ENCODE measurements around the gene SEC22C.

Gene SEC22C

GRCh38 chr3:42510325-42510724 is 71.4 kb downstream of the SEC22C start:
- no peak for DNase-seq

- no peak for DNase-seq
These were observed 72.7 kb downstream of the SEC22C start for GRCh38 chr3:42509111-42509510.

DNA sequence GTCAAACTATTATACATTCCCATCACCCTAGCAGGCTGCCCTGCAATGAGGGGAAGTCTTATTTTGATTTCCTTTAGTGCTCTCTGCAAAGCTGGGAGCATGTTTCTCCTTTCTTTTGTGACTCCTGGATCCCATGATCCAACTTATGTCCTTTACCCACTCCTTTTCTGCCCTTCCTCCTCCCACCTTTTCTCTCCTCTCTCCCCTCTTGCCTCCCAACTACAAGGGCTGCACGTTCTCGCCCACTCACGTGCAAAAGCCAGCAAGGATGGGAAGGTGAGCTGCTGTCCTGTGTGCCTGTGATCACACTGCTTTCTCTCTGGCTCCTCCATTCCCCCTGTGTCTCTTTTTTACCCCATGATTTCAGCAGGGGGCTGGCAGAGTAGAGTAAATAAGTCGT is 73.2 kb downstream of the SEC22C start:
- no peak for DNase-seq

DNA sequence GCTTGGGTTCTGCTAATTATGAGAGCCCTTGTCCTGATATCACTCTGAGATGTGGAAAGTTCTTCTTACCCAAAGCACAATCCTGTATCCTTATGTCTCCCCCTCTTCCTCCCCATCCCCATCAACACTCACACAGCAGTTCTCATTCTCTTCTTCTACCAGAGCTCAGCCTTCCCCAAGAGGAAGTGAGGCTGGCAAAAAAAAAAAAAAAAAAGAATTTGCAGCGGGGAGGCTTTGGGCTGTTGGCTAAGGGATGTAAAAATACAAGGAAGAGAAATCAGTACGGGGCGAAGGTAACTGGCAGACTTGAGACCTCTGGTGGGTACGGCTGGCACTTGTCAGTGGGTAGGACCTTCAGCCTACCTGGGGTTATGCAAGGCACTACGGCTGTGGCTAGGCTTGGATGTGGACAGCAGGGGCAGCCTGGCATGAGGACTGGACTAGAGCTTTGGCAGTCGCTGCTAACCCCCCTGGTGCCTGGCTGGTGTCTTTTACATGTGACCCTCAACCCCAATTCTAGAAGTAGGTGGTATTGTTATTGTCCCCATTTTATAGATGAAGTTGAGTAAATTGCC is 73.9 kb downstream of the SEC22C start:
- DNase-seq: no peak

DNA sequence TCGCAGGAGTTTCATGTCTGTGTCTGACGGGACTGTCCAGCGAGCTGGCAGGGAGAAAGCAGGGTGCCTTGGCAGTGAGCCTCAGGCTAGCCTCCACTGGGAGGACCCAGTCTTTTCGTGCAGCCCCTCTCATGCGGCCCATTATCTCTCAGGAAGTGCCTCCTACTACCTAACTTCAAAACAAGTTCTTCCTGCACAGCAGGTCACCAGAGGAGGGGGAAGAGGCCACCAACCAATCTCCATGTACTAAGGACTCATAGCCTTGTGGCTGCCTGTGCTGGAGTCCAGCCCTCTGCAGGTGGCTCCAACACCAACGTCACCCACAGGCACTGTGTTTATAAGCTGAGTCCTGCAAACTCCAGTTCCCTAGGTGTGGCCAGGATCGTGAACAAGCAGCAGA is 74.5 kb downstream of the SEC22C start:
- DNase-seq: no peak

DNA sequence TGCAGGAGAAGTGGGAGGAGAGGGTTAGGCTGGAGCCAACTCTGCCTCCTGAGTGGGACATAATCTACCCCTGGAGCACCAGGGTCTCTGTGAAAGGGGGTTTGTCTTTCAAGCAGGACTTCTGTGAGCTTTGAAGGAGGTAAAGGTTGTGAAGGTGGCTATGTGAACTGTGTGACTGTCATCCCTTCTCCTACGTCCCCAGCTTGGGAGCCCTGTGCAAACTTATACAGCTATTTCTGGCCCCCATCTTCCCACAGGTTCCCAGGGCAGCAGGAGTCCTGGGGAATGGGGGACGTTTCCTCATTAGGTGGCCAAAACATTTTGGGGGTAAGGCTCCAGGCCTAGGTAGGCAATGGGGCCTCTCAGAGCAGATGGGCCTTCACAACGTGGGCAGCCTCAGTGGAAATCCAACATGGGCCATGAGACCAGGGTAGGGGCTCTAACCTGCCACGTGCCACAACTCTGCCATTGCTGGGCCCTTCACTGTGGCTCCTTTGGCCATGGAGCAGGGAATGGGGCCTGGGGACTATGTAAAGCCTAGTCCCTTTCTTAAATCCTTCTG is 75.8 kb downstream of the SEC22C start:
- no peak for DNase-seq

DNA sequence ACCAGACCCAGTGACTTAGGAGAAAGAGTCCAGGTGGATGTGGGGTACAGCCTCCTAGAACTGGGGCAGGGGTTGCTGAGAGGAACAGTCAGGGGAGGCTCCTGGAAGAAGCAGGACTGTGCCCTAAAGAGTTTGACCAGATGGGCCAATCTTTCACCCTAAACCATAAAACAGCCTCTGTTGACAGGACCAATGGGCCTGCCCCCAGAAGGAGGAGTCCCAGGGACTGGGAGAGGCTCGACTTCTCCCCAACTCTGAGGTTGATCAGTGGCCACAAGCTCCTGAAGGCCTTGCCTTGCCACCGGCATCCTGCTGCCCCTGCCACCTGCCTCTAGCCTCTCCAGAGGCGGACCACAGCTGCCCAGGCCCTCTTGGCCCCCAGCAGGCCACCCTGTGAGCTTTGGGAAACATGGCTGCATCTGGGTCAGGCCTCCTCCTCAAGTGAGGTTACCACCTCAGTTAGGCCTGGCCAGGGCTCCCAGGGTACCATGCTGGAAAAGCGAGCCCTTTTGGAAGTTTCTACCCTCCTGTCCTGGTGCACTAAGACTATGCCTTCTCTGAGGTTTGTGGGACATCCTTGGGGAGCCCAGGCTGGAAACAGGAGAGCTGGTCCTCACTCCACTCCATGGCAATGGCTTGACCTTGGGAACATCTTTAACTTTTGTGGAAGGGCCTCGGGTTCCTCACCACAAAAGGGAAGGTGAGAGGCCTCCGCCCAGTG is 76.5 kb downstream of the SEC22C start:
- DNase-seq: no peak

DNA sequence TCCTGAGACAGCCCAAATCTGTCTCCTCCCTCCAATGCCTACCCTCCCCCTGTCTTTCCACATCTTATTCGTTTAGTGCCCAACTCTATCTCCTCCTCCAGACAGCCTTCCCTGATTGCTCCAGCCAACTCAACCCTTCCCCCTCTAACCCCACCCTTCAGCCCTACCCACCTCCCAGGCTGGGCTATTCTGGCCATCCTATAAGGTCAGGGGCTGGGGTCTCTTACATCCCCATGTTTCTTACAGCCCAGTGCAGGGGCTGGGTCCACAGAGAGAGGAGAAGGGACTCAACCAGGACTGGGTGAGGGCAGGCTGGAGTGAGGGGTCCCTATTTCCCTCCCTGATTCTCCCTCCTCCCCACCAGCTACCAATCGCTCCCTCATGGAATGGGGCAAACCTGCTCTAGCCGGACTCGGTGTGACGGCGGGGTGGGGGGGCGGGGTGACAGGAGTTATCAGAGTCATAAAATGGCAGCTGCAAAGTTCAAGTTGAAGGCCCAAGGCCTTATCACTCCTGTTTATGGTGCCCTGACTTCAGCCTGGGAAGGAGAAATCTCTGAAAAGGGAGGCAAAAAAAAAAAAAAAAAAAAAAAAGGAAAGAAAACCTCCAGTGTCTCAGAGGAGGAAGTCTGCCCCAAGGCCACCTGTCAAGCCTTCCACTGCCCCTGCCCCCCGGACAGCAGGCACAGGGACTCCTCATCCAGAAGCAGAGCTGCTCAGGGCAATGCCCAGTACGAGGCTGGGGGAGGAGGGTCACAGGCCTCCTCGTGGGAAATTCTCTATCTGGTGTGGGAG is 77.2 kb downstream of the SEC22C start:
- DNase-seq: no peak

- no peak for DNase-seq
These were observed 77.8 kb downstream of the SEC22C start for GRCh38 chr3:42503957-42504333.

DNA sequence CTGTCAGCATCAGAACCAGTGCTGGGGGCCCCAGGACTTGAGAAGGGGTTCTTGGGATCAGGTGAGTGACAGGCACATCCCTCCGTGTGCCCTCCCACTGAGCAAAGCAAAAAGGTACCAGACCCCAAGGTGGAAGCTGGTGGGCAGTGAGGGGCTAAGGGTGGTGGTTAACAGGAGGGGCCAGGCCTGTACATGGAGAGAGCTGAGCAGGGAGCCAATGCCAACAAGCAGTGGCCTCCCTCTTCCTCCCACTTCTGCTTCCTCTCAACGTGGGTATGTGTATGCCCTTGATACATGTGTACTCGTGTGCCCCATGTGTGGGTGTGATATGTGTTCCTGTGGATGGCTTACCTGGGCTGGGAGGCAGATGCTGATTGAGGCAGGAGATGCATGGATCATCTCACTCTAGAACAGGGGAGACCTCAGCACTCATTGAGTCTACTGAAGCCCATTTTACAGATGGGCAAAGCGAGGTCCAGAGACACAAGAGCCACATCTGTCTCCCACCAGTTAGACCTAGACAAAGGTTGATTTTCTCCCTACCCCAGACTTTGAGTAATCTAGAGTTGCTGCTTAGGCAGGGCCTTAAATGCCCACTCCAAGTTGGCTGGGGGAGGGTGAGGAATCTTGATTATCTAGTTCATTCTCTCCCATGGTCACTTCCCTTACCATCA is 78.4 kb downstream of the SEC22C start:
- no peak for DNase-seq

GRCh38 chr3:42502429-42503250 is 79.1 kb downstream of the SEC22C start, which contains the start of gene VIPR1:
Gene VIPR1 (plus strand): TSS chr3:42502643. CDS start chr3:42502736, 93 bp downstream.
- peak; percentile 92 to 94 for DNase-seq

GRCh38 chr3:42501681-42502428 is 79.9 kb downstream of the SEC22C start:
- peak; percentile 63 to 65 for DNase-seq

DNA sequence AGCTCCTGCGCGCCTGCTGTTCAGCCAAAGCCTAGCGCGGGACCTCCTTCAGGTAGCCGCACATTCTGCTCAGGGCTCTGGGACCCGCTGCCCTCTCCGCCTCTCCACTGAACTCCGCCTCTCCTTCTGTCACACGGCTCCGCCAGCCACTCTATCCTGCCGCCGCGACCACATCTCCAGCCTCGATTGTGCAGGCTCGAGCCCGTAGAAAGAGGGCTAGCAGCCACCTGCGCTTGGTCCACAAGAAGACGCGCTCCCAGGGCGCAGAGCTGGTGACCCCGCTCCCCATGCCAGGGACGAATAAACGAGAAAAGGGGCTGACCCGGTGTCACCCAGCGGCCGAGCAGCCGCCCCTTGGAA is 80.5 kb downstream of the SEC22C start:
- DNase-seq: no peak

DNA sequence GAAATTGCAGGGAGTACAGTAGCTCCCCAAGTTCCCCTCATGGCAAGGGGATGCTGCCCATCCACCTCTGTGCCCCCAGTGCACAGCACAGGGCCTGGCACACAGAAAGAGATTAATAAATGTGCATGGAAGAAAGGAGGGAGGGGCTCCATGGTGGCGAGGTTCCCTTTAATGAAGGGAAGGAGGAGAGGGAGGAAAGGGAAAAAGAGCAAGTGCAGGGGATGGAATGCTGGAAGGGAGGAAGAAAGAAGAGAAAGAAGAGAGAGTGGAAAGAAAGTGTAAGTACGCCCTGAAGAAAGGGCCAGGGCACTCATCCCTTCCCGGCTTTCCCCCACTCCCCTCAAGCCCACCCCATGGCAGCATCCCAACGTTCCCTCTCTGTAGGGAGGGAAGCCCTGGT is 80.9 kb downstream of the SEC22C start:
- no peak for DNase-seq

- DNase-seq: no peak
These were observed 81.7 kb downstream of the SEC22C start for GRCh38 chr3:42500091-42500490.

- no peak for DNase-seq
These were observed 82.3 kb downstream of the SEC22C start for GRCh38 chr3:42499478-42499871.

GRCh38 chr3:42498791-42499477 is 82.8 kb downstream of the SEC22C start:
- DNase-seq: no peak

DNA sequence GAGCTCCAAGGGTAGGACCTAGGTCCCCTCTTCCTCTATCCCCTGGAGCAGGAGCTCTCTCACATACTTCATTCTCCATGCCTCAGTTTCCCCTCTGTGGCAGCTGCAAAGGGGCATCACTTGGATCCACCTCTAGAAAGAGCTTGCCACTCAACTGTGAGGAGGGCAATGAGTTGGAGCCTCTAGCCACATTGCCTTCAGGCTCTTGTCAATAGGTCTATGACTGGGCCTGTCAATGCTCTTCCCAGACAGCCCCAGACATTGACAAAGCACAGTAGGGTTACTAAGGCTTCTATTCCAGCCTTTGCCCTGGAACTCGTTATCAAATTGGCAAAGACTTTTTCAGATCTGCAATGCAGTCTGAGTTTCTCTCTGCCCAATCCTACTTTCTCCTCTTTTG is 83.7 kb downstream of the SEC22C start:
- no peak for DNase-seq
